Measurements from ENCODE around the gene ZNF710.
A peak's percentile ranks its signal among the peaks of the same experiment; 100 is the strongest.

The ZNF710 gene

DNA sequence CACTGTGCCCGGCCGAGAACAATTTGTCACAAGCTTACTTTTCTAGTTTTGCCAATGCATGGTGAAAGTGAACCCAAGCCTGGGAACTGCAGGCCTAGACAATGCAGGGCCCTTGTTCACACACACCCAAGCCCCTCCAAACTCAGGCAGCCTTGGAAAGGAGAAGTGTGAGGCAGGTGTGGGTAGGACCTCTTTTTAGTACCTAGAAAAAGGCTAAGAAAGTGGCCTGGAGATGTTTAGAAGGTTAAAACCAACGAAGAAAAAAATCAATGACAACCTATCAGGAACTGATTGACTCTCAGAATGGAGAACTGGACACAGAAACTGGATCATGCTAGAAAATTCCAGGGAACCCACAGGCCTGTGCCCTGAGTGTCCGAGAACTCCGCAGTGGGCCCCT is 82.3 kb downstream of the ZNF710 start:
- no peak for DNase-seq

GRCh38 chr15:90083954-90084607 is 83.0 kb downstream of the ZNF710 start:
- peak; percentile 48 for DNase-seq

DNA sequence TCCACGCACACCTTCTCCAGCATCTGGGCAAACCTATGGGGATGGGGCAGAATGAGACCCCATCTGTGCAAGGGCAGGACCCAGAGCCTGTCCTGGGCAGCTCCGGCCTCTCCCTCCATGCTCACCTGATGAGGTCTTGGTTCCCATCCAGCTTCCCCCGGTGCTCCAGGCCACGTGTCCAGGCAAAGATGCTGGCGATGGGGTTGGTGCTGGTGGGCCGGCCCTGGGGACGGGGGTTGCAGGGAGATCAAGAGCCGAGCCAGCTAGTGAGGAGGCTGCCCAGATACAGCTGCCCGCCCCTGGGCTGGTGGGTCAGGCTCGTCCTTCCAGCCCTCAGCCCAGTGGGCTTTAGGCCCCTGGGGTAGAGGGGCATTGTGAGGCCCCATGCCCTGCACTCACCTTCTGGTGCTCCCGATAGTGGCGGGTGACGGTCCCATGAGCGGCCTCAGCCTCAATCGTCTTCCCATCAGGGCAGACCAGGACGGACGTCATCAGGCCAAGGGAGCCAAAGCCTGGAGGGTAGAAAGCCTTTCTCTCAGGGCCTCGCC is 83.8 kb downstream of the ZNF710 start:
- DNase-seq: no peak

- DNase-seq: no peak
These were observed 84.4 kb downstream of the ZNF710 start for GRCh38 chr15:90085565-90085964.

- no peak for DNase-seq
These were observed 85.7 kb downstream of the ZNF710 start for GRCh38 chr15:90086868-90087268.

- no peak for DNase-seq
These were observed 86.5 kb downstream of the ZNF710 start for GRCh38 chr15:90087454-90088154.

DNA sequence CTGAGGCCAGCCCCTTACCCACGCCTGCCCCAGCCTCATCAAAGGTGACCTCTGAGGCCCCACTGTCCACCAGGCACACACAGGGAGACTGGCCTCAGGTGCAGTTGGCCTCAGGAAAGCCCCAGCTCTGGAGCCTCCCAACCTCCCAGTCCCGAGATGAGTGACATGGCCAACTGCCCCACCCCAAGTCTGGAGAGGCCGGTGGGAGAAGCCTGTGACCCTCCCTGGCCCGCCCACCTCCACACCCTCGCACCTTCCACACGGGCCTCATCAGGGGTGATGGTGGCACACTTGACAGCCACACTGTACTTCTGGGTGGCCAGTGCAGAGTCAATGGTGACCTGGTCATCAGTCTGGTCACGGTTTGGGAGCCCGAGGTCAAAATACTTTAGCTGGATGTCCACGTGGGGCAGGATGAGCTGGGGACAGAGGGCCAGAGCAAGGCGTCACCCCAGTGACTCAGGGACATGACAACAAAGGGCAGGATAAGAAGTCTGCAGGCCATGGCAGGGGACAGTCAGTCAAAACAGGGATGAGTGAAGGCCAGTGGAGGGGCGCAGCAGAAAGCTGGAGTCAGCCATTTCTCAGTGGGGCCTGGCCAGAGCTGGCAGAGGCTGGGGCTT is 89.2 kb downstream of the ZNF710 start:
- no peak for DNase-seq

GRCh38 chr15:90091156-90091931 is 90.2 kb downstream of the ZNF710 start:
- DNase-seq: no peak

GRCh38 chr15:90095521-90095959 is 94.4 kb downstream of the ZNF710 start:
- DNase-seq: no peak

DNA sequence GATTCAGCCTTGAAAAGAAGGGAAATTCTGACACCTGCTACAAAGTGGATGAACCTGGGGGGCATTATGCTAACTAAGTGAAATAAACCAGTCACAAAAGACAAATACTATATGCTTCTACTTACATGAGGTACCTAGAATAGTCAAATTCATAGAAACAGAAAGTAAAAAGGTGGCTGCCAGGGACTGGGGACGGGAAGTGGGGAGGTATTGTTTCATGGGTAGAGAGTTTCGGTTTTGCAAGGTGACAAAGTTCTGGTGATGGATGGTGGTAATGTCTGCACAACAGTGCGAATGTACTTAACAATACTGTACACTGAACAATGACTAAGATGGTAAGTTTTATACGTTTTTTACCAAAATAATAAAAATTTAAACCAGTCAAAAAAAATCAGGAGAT is 96.4 kb downstream of the ZNF710 start:
- no peak for DNase-seq

GRCh38 chr15:90099072-90099867 is 98.1 kb downstream of the ZNF710 start:
- DNase-seq: no peak

DNA sequence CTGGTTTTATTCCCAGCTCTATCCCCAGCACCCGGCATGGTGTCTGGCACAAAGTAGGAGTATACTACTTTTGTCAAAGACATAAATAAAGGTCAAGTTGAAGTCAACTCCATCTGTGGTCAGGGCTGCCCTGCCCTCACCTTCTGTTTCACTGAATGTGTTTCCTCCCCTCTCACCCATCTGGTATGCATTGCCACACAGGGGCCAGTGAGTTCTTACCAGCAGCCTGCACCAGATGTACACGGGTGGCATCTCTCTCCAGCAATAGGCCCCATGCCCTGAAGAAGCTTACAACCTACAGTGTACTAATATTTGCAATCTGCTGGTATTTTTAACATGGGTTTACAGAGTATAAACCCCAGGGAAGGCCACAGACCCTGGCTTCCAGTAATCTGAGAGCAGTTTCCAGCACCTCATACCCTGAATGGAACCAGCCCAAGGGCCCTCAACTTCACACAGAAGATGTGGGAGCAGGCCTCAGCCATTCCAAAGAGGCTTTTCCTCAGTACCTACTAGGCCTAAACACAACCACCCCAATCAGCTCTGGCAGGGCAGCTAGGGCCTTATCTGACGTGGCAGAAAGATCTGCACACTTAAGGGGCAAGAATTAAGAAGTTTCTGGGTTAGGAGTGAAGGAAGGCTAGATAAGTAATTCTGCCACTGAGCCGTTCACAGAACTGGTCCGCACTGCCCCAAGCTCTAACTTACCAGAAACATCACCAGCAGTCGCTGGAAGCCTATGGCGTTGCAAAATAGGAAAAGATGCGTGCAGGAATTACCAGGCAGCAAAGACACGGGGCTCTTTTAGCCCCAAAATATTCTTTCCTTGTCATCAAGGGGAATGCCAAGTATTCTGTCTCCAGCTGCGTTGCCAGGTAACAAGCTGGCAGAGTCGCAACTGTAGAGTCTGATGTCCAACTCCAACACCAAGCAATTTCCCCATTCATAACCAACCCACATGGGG is 99.0 kb downstream of the ZNF710 start:
- no peak for DNase-seq

GRCh38 chr15:90101130-90101968 is 100.2 kb downstream of the ZNF710 start:
- DNase-seq: no peak

- DNase-seq: peak; percentile 65
These were observed 101.1 kb downstream of the ZNF710 start, which contains the start of gene IDH2 for GRCh38 chr15:90101969-90102890. Gene IDH2 (minus strand): TSS chr15:90102468. CDS start chr15:90102390, 78 bp downstream.

DNA sequence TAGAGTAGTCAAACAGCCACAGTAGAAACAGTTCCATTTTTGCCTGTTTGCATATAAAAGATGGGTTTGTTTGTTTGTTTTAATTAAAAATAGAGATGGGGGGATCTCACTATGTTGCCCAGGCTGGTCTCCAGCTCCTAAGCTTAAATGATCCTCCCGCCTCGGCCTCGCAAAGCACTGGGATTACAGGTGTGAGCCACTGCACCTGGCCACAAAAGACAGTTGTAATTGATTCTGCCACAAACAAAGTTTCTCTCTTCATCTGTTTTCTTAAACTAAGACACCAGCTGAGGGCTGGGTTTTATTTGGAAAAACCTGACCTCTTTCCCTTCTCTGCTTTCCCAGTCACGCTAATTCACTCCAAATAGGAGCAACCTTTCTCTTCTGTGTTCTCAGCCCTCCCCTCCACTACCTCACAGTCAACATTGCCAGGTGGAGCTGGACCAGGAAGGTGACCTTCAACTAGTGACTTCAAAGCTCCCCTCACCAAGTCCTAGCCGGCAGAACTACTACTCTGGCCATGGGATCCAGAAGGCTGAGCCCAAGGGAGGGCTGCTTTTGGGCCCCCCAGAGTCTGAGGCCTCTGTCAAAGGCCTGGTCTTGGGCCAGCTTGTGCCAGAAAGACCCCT is 102.7 kb downstream of the ZNF710 start:
- no peak for DNase-seq

DNA sequence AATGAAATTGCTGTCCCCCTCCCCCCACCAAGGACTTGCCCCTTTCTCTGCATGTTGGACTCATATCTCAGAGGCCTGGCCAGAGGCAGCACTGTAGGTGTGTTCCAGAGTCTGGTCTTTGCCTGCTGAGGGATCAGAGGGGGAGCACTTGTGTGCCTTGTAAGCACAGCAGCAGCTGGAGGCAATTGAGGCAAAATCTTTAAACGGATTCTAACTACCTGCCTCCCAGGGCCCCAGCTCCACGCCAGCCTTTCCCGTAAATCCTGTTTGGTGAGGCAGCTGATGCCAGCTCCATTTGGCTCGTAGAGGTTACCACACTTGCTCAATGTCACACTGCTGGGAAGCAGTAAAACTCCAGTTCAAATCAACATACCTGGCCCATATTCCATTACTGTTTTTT is 103.4 kb downstream of the ZNF710 start:
- DNase-seq: no peak

- no peak for DNase-seq
These were observed 104.4 kb downstream of the ZNF710 start for GRCh38 chr15:90105521-90105920.

GRCh38 chr15:90106522-90107117 is 105.5 kb downstream of the ZNF710 start:
- DNase-seq: peak; percentile 10
